H1 (cell line): ENCODE data around the gene SH3GL1. TPM values are rescaled to one million over a fixed set of nuclear protein-coding genes. Genes with fewer than 3 reads are reported as not detected.

Source experiments
- CTCF ChIA-PET: fragments of 300-600 bp; sonication (Branson Sonifier 250); formaldehyde crosslinking; loops from one replicate; lab custom pipeline; 2021; ENCODE audit not compliant: partially characterized antibody; lab: Charles Lee
- POLR2A ChIA-PET: fragments of 300-600 bp; sonication (Branson Sonifier 250); formaldehyde crosslinking; loops from one replicate; lab custom pipeline; 2021; ENCODE audit warnings: inconsistent platforms; ENCODE audit not compliant: partially characterized antibody; lab: Charles Lee
- DNase-seq, 2 experiments: peaks; one replicate each; pipeline versions ENCODE4 v3.0.0 to v3.0.0-alpha.2; 2010 to 2022; ENCODE audit warnings: low spot score in 2 of 2, low read depth in 1 of 2, mixed read lengths in 1 of 2
- FAIRE-seq: peaks from 2 replicates; lab custom pipeline; 2011; peaks lifted over from hg19 to GRCh38; lab: Jason Lieb, UNC
- H2AFZ ChIP-seq: 2 replicates; pipeline ENCODE4 v1.8.1; 2012; ENCODE audit warnings: low read length, inconsistent platforms
- H2AK5ac ChIP-seq: 2 replicates; pipeline ENCODE4 v1.6.1; 2013; ENCODE audit warnings: low read depth, low read length
- H2BK120ac ChIP-seq: replicated peaks from 2 replicates; pipeline ENCODE3; 2013; ENCODE audit warnings: low read depth, low read length, inconsistent platforms
- H2BK12ac ChIP-seq: 2 replicates; pipeline ENCODE4 v1.6.1; 2013; ENCODE audit warnings: low read depth, low read length
- H2BK15ac ChIP-seq: 2 replicates; pipeline ENCODE4 v1.6.1; 2013; ENCODE audit warnings: low read length
- H2BK20ac ChIP-seq: 2 replicates; pipeline ENCODE4 v1.6.1; 2013; ENCODE audit warnings: low read length
- H2BK5ac ChIP-seq: 2 replicates; pipeline ENCODE4 v1.6.1; 2013; ENCODE audit warnings: low read depth, low read length
- H3K14ac ChIP-seq: 2 replicates; pipeline ENCODE4 v1.6.1; 2013; ENCODE audit warnings: inconsistent platforms; ENCODE audit not compliant: insufficient read length
- H3K18ac ChIP-seq: 2 replicates; pipeline ENCODE4 v1.6.1; 2013; ENCODE audit warnings: low read length; ENCODE audit errors: extremely low read depth
- H3K23ac ChIP-seq: 2 replicates; pipeline ENCODE4 v1.6.1; 2013; ENCODE audit warnings: inconsistent platforms; ENCODE audit not compliant: insufficient read length
- H3K23me2 ChIP-seq: 2 replicates; pipeline ENCODE4 v1.6.1; 2013; ENCODE audit warnings: low read depth, low read length
- H3K27ac ChIP-seq: 2 replicates; pipeline ENCODE4 v1.6.1; 2011; ENCODE audit warnings: low read depth, low read length, inconsistent platforms
- H3K27me3 ChIP-seq, 4 experiments: replicated peaks in 1 of 4; 1 replicate in 1 of 4; 2 replicates in 3 of 4; pipeline versions ENCODE4 v1.6.1 to v1.8.1; 2011 to 2013; ENCODE audit warnings: low read length in 3 of 4, mild to moderate bottlenecking in 3 of 4, inconsistent platforms in 2 of 4, mixed read lengths in 2 of 4, moderate library complexity in 1 of 4; ENCODE audit not compliant: control insufficient read depth in 3 of 4, insufficient read depth in 3 of 4; ENCODE audit errors: extremely low read depth in 1 of 4
- H3K36me3 ChIP-seq, 4 experiments: 2 replicates each; pipeline versions ENCODE4 v1.6.1 to v1.8.1; 2011 to 2013; ENCODE audit warnings: mild to moderate bottlenecking in 4 of 4, low read length in 3 of 4, moderate library complexity in 2 of 4, control low read depth in 1 of 4, inconsistent platforms in 1 of 4; ENCODE audit not compliant: insufficient read depth in 4 of 4, control insufficient read depth in 2 of 4
- H3K4ac ChIP-seq: replicated peaks from 2 replicates; pipeline ENCODE3; 2013; ENCODE audit warnings: low read length, low read depth, mixed read lengths, inconsistent platforms; ENCODE audit not compliant: insufficient read length
- H3K4me1 ChIP-seq, 4 experiments: replicated peaks in 1 of 4; 1 replicate in 1 of 4; 2 replicates in 3 of 4; pipeline versions ENCODE4 v1.6.1 to v1.8.1; 2011 to 2013; ENCODE audit warnings: low read length in 3 of 4, inconsistent platforms in 2 of 4, mixed read lengths in 1 of 4; ENCODE audit not compliant: insufficient read depth in 4 of 4, control insufficient read depth in 3 of 4
- H3K4me2 ChIP-seq, 2 experiments: 2 replicates each; pipeline versions ENCODE4 v1.6.1 to v1.8.1; 2011 to 2013; ENCODE audit warnings: low read depth in 2 of 2, low read length in 2 of 2, control low read depth in 1 of 2, inconsistent platforms in 1 of 2, mild to moderate bottlenecking in 1 of 2; ENCODE audit not compliant: insufficient read depth in 1 of 2
- H3K4me3 ChIP-seq, 4 experiments: fragments of 200-600, 300-600 bp in 1 of 4; sonication (generic), shearing (Covaris generic), sonication (Bioruptor Twin) in 1 of 4; 2 replicates each; pipeline versions ENCODE4 v1.5.1 to v1.8.1; 2011 to 2016; ENCODE audit warnings: low read length in 4 of 4, low read depth in 3 of 4, control low read depth in 2 of 4, inconsistent platforms in 2 of 4, mild to moderate bottlenecking in 2 of 4, mixed read lengths in 1 of 4, moderate library complexity in 1 of 4; ENCODE audit not compliant: insufficient read depth in 2 of 4; ENCODE audit errors: extremely low read depth in 1 of 4
- H3K56ac ChIP-seq: replicated peaks from 2 replicates; pipeline ENCODE3; 2013; ENCODE audit warnings: low read depth, mild to moderate bottlenecking, mixed read lengths, low read length, inconsistent platforms; ENCODE audit not compliant: insufficient read length
- H3K79me1 ChIP-seq: 2 replicates; pipeline ENCODE4 v1.6.1; 2013; ENCODE audit warnings: low read depth, low read length, control low read depth
- H3K79me2 ChIP-seq, 2 experiments: 2 replicates each; pipeline versions ENCODE4 v1.6.1 to v1.8.1; 2012 to 2013; ENCODE audit warnings: low read length in 2 of 2, mild to moderate bottlenecking in 2 of 2, inconsistent platforms in 1 of 2; ENCODE audit not compliant: insufficient read depth in 2 of 2, control insufficient read depth in 1 of 2
- H3K9ac ChIP-seq, 4 experiments: replicated peaks in 1 of 4; 1 replicate in 1 of 4; 2 replicates in 3 of 4; pipeline versions ENCODE4 v1.6.1 to v1.8.1; 2011 to 2013; ENCODE audit warnings: low read depth in 3 of 4, low read length in 3 of 4, control low read depth in 2 of 4, mild to moderate bottlenecking in 2 of 4, moderate library complexity in 2 of 4, inconsistent platforms in 1 of 4; ENCODE audit errors: extremely low read depth in 1 of 4
- H3K9me3 ChIP-seq, 2 experiments: 2 replicates each; pipeline versions ENCODE4 v1.6.1 to v1.8.1; 2012 to 2013; ENCODE audit warnings: mild to moderate bottlenecking in 2 of 2, moderate library complexity in 2 of 2, control low read depth in 1 of 2, inconsistent platforms in 1 of 2, low read depth in 1 of 2, low read length in 1 of 2, mixed read lengths in 1 of 2; ENCODE audit not compliant: insufficient read depth in 2 of 2
- H4K20me1 ChIP-seq, 2 experiments: replicated peaks in 1 of 2; 2 replicates each; pipeline versions ENCODE3 to v1.8.1; 2011 to 2013; ENCODE audit warnings: inconsistent platforms in 2 of 2, low read length in 2 of 2, mild to moderate bottlenecking in 1 of 2; ENCODE audit not compliant: insufficient read depth in 2 of 2, control insufficient read depth in 1 of 2
- H4K5ac ChIP-seq: 2 replicates; pipeline ENCODE4 v1.6.1; 2013; ENCODE audit warnings: low read length, low read depth, mixed read lengths, inconsistent platforms; ENCODE audit not compliant: insufficient read length
- H4K8ac ChIP-seq: 2 replicates; pipeline ENCODE4 v1.8.0; 2013; ENCODE audit warnings: mild to moderate bottlenecking, moderate library complexity, low read length, inconsistent platforms; ENCODE audit not compliant: insufficient read depth; ENCODE audit errors: extremely low read depth
- H4K91ac ChIP-seq: replicated peaks from 2 replicates; pipeline ENCODE3; 2013; ENCODE audit warnings: low read length, mixed read lengths, inconsistent platforms; ENCODE audit not compliant: insufficient read length
- ASH2L ChIP-seq: fragments of 200-600, 300-600 bp; sonication (generic); IDR thresholded peaks from one replicate; pipeline ENCODE4 v1.7.1; 2017; ENCODE audit warnings: low read length
- BRCA1 ChIP-seq: IDR thresholded peaks from 2 replicates; pipeline ENCODE4 v1.6.1; 2012; ENCODE audit warnings: low read depth, low read length, improper control_type of control experiment
- EGR1 ChIP-seq: IDR thresholded peaks from 2 replicates; pipeline ENCODE4 v1.6.1; 2011; ENCODE audit warnings: low read depth, low read length, borderline replicate concordance
- GTF2F1 ChIP-seq: IDR thresholded peaks from 2 replicates; pipeline ENCODE4 v1.6.1; 2012; ENCODE audit warnings: low read depth, low read length, improper control_type of control experiment, borderline replicate concordance
- NANOG ChIP-seq: IDR thresholded peaks from 2 replicates; pipeline ENCODE4 v1.6.1; 2011; ENCODE audit warnings: low read length, low read depth, mild to moderate bottlenecking, inconsistent platforms; ENCODE audit not compliant: insufficient read depth, poor library complexity, severe bottlenecking
- PHF8 ChIP-seq: fragments of 200-600 bp; sonication (generic); conservative IDR thresholded peaks from 2 replicates; pipeline ENCODE4 v1.7.1; 2012; ENCODE audit warnings: low read depth, mild to moderate bottlenecking, inconsistent platforms, low read length, moderate library complexity
- POU5F1 ChIP-seq: IDR thresholded peaks from 2 replicates; pipeline ENCODE4 v1.6.1; 2011; ENCODE audit warnings: low read depth, mild to moderate bottlenecking, low read length, moderate library complexity
- RBBP5 ChIP-seq: IDR thresholded peaks from 2 replicates; pipeline ENCODE4 v1.7.1; 2012; ENCODE audit warnings: low read depth, mild to moderate bottlenecking, inconsistent platforms, low read length, moderate library complexity, borderline replicate concordance
- RNF2 ChIP-seq: fragments of 200-900, 300-1000 bp; sonication (generic); IDR thresholded peaks from 2 replicates; pipeline ENCODE4 v1.7.1; 2016; ENCODE audit warnings: borderline replicate concordance, low read depth, mild to moderate bottlenecking, antibody characterized with exemption, low read length; ENCODE audit not compliant: poor library complexity, severe bottlenecking; ENCODE audit errors: missing control alignments
- SP4 ChIP-seq: IDR thresholded peaks from 2 replicates; pipeline ENCODE4 v1.6.1; 2012; ENCODE audit warnings: low read length, inconsistent platforms
- SUZ12 ChIP-seq: fragments of 200-600 bp; sonication (generic); IDR thresholded peaks from 2 replicates; pipeline ENCODE4 v1.6.1; 2012; ENCODE audit warnings: mild to moderate bottlenecking, inconsistent platforms, low read length, moderate library complexity, mixed read lengths
- TAF7 ChIP-seq: optimal IDR thresholded peaks from 2 replicates; pipeline ENCODE3; 2011; ENCODE audit warnings: low read depth, mild to moderate bottlenecking, inconsistent platforms, low read length, moderate library complexity, borderline replicate concordance
- WGBS, 2 experiments: shearing (Covaris generic) in 1 of 2; methylation state at CpG; one replicate each; pipeline versions ENCODE4 v1.1.6 to v1.1.7; 2013 to 2015; ENCODE audit warnings: low lambda C conversion rate in 2 of 2, mixed read lengths in 2 of 2, inconsistent platforms in 1 of 2, low coverage in 1 of 2, missing lambda C conversion rate in 1 of 2; ENCODE audit not compliant: insufficient replicate concordance in 2 of 2, insufficient coverage in 1 of 2, insufficient read length in 1 of 2; ENCODE audit errors: extremely low coverage in 1 of 2, missing lambda C conversion rate in 1 of 2; 5-methylcytosine and 5-hydroxymethylcytosine counted together
- polyA plus RNA-seq, 7 experiments: library from polyadenylated mRNA; depleted of rRNA in 3 of 7; stranded (reverse) in 5 of 7; unstranded in 2 of 7; fragments of >200 nt in 5 of 7; fragments of 200-250 nt in 2 of 7; gene quantifications; 1 replicate in 5 of 7; 2 replicates in 1 of 7; 4 replicates in 1 of 7; pipeline versions ENCODE4 v1.2.1 to v1.2.3, GENCODE V29; 2011 to 2013; ENCODE audit warnings: missing spikeins in 2 of 7, mixed read lengths in 2 of 7
- total RNA-seq: library from RNA; stranded (reverse); fragmentation: NEBNext Ultra II Directional; extraction: Animal tissue kit (Norgen Biotek cat#: 25700); gene quantifications from 2 replicates; pipeline ENCODE4 v1.2.1, GENCODE V29; 2021

Gene SH3GL1
- total and polyA plus RNA-seq, 2 of the 8 experiments (the other 6 are each of a cell fraction or from before 2014, with no cell fraction given): 81.5 to 102 TPM

GRCh38 chr19:4393947-4394590 is 6.3 kb downstream of the SH3GL1 start:
- Histone ChIP-seq H3K23me2 (no peaks in the 10 kb centered on the region; the same call in 1 of the 2 replicates), H2BK12ac (no peak overlapping the region), H3K4me2 (no peak overlapping the region), H4K91ac (no peak overlapping the region), H2BK20ac (no peak overlapping the region), H3K9me3 (no peaks in the 10 kb centered on the region), H2AK5ac (no peak overlapping the region), H3K79me2 (peaks cover 0 to 88% of the 10 kb centered on the region in 2 experiments; a peak in 2 of 4 replicates), H3K18ac (no peak overlapping the region), H3K9ac (no peak overlapping the region), H4K20me1 (peaks cover 23 to 49% of the 10 kb centered on the region in 2 experiments), H3K14ac (no peak overlapping the region), H2BK120ac (no peak overlapping the region), H3K79me1 (peaks cover 32% of the 10 kb centered on the region), H3K4me3 (no peak overlapping the region), H3K27ac (no peak overlapping the region), H2BK5ac (peak overlapping the region; percentile 26), H3K4me1 (peaks cover 10 to 34% (median 24%) of the 10 kb centered on the region in 4 experiments), H4K8ac (no peak overlapping the region; the same call in 1 of the 2 replicates), H3K36me3 (no peaks in the 10 kb centered on the region), H2BK15ac (no peak overlapping the region), H3K23ac (no peak overlapping the region), H3K27me3 (no peaks in the 10 kb centered on the region), H2AFZ (no peak overlapping the region), H4K5ac (no peak overlapping the region), H3K4ac (no peak overlapping the region), H3K56ac (no peak overlapping the region)
- CTCF ChIA-PET: interaction anchor here (0.6 to 5.6 kb wide), 10 partner anchors 14 to 1121 kb away, joined by 3 to 35 read pairs (median 4); no protein-coding TSS in a partner anchor
- POLR2A ChIA-PET: interaction anchor here (1.0 to 5.2 kb wide), 8 partner anchors 8 to 285 kb away, joined by 3 to 57 read pairs (median 4); partner anchors contain the start of gene CHAF1A
- DNase-seq (no peak), FAIRE-seq (no peak)
- WGBS, 2 experiments: 75% methylated on average over 8 of the region's 8 CpGs; no CpG with 5 or more reads in 1 of the 2 experiments
- TF ChIP-seq TAF7: no peak
- TF ChIP-seq PHF8: no peak
- no peak for TF ChIP-seq RBBP5
- no peak for TF ChIP-seq NANOG
- TF ChIP-seq GTF2F1: no peak
- TF ChIP-seq RNF2: no peak
- TF ChIP-seq SUZ12: no peak
- TF ChIP-seq SP4: no peak
- TF ChIP-seq EGR1: no peak
- TF ChIP-seq ASH2L: no peak
- TF ChIP-seq POU5F1: no peak
- TF ChIP-seq BRCA1: no peak
